Ishikawa (cell line): ENCODE measurements around the gene SLC17A8.

Source experiments
- CEBPB ChIP-seq: IDR thresholded peaks from 2 replicates; pipeline ENCODE4 v1.6.1; 2012
- CREB1 ChIP-seq: IDR thresholded peaks from 2 replicates; pipeline ENCODE4 v1.6.1; 2012; ENCODE audit warnings: low read depth
- EGR1 ChIP-seq: IDR thresholded peaks from 2 replicates; pipeline ENCODE4 v1.6.1; 2012
- EP300 ChIP-seq: IDR thresholded peaks from 2 replicates; pipeline ENCODE4 v1.6.1; 2012; ENCODE audit warnings: borderline replicate concordance
- FOXM1 ChIP-seq: IDR thresholded peaks from 2 replicates; pipeline ENCODE4 v1.6.1; 2012; ENCODE audit warnings: low read depth, borderline replicate concordance
- NFIC ChIP-seq: IDR thresholded peaks from 2 replicates; pipeline ENCODE4 v1.6.1; 2012
- RAD21 ChIP-seq: IDR thresholded peaks from 2 replicates; pipeline ENCODE4 v1.6.1; 2012; ENCODE audit warnings: low read depth
- TAF1 ChIP-seq: IDR thresholded peaks from 2 replicates; pipeline ENCODE4 v1.6.1; 2012; ENCODE audit warnings: low read depth, mild to moderate bottlenecking
- TCF12 ChIP-seq: IDR thresholded peaks from 2 replicates; pipeline ENCODE4 v1.6.1; 2012; ENCODE audit warnings: low read depth
- TEAD4 ChIP-seq: IDR thresholded peaks from 2 replicates; pipeline ENCODE4 v1.6.1; 2012
- YY1 ChIP-seq: IDR thresholded peaks from 2 replicates; pipeline ENCODE4 v1.6.1; 2012; ENCODE audit warnings: low read depth
- TF ChIP-seq, protein P1 (sequence below): IDR thresholded peaks from 2 replicates; pipeline ENCODE4 v1.6.1; 2012
- TF ChIP-seq, protein P2 (sequence below): IDR thresholded peaks from 2 replicates; pipeline ENCODE4 v1.6.1; 2012; ENCODE audit warnings: low read depth, mild to moderate bottlenecking
- TF ChIP-seq, protein P3 (sequence below): IDR thresholded peaks from 2 replicates; pipeline ENCODE4 v1.6.1; 2012

DNA sequence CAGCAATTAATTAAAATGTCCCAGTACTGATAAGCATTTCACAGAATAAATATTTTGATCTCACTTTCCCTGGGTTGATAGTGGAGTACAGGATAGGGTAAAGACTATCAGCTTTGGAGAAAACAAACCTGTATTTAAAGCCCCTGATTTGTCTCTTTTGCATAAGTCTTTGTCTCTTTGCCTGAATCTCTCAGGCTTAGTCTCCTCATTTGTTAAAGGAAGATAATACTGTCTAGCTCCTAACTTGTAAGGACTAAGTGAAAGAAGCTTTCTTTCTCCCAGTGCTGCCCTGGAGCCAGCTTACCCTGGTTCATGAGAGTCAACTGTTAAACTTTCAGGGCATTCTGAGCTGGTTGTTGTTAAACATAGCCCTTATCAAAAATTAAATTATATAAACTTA is 111.3 kb downstream of the SLC17A8 start:
- TF ChIP-seq CEBPB = no peak
- no peak for TF ChIP-seq EP300
- no peak for TF ChIP-seq TAF1
- no peak for TF ChIP-seq YY1
- TF ChIP-seq CREB1 = no peak
- no peak for TF ChIP-seq NFIC
- no peak for TF ChIP-seq TCF12
- TF ChIP-seq, protein P1, sequence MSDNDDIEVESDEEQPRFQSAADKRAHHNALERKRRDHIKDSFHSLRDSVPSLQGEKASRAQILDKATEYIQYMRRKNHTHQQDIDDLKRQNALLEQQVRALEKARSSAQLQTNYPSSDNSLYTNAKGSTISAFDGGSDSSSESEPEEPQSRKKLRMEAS = no peak
- no peak for TF ChIP-seq RAD21
- TF ChIP-seq, protein P2, sequence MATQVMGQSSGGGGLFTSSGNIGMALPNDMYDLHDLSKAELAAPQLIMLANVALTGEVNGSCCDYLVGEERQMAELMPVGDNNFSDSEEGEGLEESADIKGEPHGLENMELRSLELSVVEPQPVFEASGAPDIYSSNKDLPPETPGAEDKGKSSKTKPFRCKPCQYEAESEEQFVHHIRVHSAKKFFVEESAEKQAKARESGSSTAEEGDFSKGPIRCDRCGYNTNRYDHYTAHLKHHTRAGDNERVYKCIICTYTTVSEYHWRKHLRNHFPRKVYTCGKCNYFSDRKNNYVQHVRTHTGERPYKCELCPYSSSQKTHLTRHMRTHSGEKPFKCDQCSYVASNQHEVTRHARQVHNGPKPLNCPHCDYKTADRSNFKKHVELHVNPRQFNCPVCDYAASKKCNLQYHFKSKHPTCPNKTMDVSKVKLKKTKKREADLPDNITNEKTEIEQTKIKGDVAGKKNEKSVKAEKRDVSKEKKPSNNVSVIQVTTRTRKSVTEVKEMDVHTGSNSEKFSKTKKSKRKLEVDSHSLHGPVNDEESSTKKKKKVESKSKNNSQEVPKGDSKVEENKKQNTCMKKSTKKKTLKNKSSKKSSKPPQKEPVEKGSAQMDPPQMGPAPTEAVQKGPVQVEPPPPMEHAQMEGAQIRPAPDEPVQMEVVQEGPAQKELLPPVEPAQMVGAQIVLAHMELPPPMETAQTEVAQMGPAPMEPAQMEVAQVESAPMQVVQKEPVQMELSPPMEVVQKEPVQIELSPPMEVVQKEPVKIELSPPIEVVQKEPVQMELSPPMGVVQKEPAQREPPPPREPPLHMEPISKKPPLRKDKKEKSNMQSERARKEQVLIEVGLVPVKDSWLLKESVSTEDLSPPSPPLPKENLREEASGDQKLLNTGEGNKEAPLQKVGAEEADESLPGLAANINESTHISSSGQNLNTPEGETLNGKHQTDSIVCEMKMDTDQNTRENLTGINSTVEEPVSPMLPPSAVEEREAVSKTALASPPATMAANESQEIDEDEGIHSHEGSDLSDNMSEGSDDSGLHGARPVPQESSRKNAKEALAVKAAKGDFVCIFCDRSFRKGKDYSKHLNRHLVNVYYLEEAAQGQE = no peak
- no peak for TF ChIP-seq TEAD4
- TF ChIP-seq EGR1 = no peak
- TF ChIP-seq, protein P3, sequence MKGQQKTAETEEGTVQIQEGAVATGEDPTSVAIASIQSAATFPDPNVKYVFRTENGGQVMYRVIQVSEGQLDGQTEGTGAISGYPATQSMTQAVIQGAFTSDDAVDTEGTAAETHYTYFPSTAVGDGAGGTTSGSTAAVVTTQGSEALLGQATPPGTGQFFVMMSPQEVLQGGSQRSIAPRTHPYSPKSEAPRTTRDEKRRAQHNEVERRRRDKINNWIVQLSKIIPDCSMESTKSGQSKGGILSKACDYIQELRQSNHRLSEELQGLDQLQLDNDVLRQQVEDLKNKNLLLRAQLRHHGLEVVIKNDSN = no peak
- no peak for TF ChIP-seq FOXM1
